ENCODE results near the gene ERAP2.
A peak's percentile ranks its signal among the peaks of the same experiment; 100 is the strongest.

ERAP2 gene

GRCh38 chr5:96933764-96934707 is 57.7 kb downstream of the ERAP2 start:
- no peak for DNase-seq

DNA sequence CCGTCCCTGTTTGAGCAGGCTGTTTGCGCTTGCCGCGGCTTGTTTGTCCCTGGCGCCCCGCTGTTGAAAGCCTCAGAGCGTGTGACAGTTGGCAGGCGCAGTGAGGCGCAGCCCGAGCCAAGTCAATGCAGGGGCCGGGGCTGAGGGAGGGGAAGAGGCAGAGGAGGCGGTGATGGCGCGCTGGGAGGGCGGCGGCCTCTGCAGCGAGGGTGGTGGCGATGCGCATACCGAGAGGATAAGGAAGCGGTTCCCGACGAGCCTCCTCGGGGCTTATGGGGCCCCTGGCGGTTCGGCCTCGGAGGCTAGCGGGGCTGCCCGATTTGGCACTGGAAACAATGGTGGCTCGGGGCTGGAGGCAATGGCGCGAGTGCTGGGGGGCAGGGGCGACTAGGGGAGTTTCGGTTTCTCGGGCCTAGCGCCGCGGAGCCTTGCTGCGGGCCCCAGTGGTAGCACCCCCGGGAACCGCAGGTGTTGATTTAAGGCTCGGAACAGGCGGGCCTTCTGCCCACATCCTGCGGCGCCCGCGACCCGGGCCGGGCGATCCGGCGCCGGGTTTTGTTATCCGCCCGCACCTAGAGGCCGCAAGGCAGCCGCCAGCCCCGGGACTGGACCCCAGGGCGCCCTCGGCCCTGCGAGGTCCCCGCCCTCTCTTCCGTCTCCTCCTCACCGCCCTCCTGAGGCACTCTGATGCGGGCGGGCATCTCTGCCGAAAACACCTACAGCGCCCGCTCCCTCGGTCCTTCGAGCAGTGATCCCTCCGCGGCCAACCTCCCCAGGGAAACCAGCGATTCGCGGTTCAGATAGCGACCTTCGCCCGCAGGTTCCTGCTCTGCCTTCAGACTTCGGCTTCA is 58.6 kb downstream of the ERAP2 start:
- DNase-seq: peak; percentile 89 to 93

GRCh38 chr5:96935559-96936430 is 59.5 kb downstream of the ERAP2 start, which contains the start of gene LNPEP:
Gene LNPEP, plus strand, starts transcription at chr5:96936080. Its CDS starts 76 bp downstream, at chr5:96936156.
- DNase-seq: peak; percentile 95 to 96

DNA sequence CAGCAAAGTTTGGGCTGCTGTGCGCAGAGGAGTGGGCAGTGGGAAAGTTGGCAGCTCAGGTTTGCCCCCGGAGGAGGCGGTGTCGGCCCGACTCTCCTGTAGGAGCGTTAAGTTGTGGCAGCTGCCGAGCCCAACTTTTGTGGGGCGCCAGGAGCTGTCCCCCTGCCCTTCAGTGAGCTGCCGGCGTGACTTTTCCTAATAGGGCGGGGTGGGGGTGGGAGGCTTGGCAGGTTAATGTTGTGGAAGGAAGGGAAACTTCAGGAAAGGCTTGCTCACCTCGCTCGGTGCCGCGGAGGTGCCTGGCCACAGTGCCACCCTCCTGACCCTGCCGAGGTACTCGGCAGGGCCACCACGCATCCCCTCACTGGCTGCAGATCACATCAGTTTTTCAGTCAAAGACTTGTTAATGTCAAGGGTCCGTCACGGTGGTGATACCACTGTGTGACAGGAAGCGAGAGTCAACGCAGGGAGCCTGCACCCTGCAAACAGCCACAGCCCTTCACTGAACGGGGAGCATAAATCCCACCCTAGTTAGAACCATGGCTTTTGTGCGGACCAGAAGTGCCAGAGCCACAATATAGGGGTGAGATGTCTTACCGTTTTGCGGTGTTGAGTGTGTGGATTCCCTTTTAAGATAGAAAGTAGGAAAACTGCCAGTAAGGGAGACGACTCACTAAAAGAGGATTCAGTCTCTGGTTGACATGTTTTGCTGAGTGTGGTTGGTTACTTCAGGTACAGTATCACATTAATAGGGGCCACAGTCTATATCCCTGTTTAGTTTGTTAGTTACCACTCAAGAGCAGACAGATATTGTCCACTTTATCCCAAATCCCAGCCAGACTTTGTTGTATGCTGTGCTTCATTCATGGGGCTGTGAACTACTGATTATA is 60.4 kb downstream of the ERAP2 start:
- peak; percentile 49 to 56 for DNase-seq

GRCh38 chr5:96940586-96940985 is 64.3 kb downstream of the ERAP2 start:
- DNase-seq: no peak

DNA sequence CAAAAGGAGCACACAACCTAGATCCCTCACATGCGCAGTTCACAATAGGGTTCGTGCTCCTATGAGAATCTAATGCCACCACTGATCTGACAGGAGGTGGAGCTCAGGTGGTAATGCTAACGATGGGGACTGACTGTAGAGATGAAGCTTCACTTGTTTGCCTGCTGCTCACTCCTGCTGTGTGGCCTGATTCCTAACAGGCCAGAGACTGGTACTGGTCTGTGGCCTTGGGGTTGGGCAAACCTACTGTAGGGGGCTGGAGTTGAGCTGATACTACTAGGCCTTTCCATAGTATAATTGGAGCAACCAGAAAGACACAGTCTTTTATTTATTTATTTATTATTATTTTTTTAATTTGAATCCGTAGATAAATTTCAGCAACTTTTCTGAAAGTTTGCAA is 64.8 kb downstream of the ERAP2 start:
- DNase-seq: no peak

GRCh38 chr5:96942078-96942477 is 65.8 kb downstream of the ERAP2 start:
- DNase-seq: no peak

DNA sequence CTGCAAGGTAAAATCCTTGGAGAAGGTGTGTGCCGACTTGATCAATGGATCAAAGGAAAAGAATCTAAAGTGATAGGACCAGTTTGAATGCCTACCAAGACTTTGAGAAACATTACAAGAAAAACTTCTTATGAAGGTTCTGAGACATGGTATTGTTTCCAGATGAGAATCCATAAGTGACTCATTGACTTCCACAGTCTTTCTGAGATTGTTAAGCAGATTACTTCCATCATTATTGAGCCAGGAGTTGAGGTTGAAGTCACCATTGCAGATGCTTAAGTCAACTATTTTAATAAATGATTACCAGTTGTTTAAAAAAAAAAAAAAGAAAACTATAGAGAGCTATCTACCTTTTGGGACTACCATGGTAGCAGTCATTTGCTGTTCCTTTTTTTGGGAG is 66.6 kb downstream of the ERAP2 start:
- DNase-seq: no peak

DNA sequence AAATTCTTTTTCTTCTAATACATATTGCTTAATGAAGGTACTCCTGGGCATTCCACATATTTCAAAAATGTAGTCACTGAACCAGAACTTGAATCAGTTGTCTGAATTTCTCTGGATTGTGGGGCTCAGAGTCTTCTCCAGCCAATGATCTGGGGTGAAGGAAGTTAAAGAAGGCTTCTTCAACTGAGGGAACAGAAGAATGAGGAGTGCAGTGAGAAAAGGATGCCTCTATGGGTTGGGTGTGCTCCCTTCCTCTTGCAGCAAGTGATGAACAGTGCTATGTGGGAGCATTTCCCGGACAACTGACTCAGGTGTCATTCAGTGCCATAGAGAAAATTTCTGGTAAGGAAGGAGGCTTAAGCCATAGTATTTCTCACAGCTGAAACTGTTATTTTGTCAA is 67.5 kb downstream of the ERAP2 start:
- no peak for DNase-seq

- DNase-seq: no peak
Measured at GRCh38 chr5:96945144-96945897, 69.0 kb downstream of the ERAP2 start.

- DNase-seq: no peak
Measured at GRCh38 chr5:96946381-96946780, 70.1 kb downstream of the ERAP2 start.

DNA sequence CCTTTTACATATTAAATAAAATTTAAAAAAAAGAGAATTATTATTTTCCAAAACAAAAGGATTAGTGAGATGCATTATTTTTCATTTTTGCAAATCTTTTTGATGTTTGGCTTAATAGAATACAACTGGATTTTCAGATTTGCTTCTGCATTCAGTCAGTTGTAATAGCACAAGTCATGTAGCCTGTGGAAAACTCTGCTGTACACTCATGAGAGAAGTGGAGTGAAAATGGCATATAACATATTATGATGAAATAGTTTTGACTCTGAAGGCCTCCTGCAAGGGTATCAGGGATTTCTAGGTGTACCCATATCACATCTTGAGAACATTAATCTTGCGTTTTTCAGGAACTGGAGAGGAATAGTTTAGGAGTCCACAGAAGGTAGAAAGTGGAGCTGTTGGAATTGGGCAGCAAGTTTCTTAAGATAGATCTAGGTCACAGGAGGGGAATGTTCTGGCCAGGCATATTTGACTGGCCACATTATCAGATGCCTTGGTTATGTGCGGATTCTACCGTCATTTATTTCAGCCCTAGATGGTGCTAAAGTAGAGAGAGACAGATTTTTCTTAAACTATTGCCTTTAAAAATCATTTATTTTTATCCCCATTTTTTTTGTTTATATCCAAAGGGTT is 75.9 kb downstream of the ERAP2 start:
- no peak for DNase-seq

DNA sequence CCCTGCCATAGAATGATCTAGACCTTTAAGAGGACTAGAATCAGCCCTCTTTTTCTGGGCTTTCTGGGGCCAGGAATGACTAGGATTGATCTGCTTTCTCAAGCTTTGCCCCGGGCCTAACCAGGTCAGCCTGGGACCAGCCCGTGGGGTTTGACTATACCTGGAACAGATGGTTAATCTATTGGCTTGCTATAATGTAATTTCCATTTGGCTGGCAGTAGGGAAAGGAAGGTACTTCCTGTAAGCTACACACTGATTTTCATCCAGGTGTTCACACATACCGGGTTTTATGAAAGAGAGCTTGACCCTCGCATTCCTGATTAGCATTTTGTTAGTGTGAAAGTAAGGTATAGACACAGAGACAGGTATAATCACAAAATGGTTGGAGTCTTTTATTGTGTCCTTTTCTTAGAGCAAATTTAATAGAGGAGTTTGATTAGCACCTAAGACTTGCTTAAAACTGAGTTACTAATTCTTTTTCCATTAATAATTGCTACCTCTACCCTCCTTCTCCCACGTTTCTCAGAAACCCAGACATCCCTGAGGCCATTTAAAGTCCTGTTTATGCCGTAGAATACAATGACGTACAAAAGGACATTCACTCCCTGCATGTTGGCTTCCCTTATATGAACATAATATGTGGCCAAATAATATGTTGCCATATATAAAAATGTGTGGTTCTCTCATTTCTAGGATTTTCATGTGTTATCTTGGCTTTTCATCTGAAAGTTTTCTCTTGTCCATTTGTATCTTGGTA is 76.9 kb downstream of the ERAP2 start:
- DNase-seq: no peak

- DNase-seq: peak in 1 of 2 experiments; percentile 52
Measured at GRCh38 chr5:96957254-96958049, 81.2 kb downstream of the ERAP2 start.

DNA sequence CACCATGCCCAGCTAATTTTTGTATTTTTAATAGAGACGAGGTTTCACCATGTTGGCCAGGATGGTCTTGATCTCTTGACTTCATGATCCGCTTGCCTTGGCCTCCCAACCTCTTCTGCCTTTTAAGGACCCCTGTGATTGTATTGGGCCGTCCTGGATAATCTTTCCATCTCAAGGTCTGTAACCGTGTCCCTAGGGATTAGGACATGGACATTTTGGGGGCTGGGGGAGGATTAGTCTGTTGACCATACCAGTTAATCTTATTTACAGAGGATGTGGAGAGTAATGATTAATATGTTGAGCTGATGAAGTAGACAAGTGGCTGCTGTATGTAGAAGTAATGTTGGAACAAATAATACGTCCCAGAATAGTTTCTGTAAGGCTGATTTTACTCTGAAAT is 82.7 kb downstream of the ERAP2 start:
- no peak for DNase-seq

- no peak for DNase-seq
Measured at GRCh38 chr5:96961053-96961452, 84.8 kb downstream of the ERAP2 start.

- DNase-seq: no peak
Measured at GRCh38 chr5:96962540-96962991, 86.3 kb downstream of the ERAP2 start.

DNA sequence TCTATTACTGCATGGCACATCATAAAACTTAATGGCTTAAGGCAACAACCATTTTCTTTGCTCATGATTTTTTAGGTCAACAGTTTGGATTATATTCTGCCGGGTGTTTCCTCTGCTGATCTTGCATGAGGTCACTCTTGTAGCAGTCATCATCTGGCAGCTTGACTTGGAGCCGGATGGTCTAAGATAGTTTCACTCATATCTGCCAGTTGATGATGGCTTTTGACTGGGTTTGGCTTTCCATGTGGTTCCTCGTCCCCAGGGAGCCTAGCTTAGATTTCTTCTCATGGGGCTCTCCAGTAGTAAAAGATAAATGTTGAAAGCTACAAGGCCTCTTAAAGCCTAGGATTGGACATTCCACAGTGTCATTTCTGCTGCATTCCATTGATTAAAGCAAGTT is 87.0 kb downstream of the ERAP2 start:
- peak in 1 of 2 experiments; percentile 31 for DNase-seq

GRCh38 chr5:96966801-96967200 is 90.5 kb downstream of the ERAP2 start:
- DNase-seq: no peak
